ENCODE measurements around the gene DCP2. TPM values are rescaled to one million over a fixed set of nuclear protein-coding genes. Genes with fewer than 3 reads are reported as not detected.

DCP2 gene
- total and polyA plus RNA-seq, 2 donors (not counting 1 experiment from before 2014, with no cell fraction given): 7.9 to 19.5 TPM

DNA sequence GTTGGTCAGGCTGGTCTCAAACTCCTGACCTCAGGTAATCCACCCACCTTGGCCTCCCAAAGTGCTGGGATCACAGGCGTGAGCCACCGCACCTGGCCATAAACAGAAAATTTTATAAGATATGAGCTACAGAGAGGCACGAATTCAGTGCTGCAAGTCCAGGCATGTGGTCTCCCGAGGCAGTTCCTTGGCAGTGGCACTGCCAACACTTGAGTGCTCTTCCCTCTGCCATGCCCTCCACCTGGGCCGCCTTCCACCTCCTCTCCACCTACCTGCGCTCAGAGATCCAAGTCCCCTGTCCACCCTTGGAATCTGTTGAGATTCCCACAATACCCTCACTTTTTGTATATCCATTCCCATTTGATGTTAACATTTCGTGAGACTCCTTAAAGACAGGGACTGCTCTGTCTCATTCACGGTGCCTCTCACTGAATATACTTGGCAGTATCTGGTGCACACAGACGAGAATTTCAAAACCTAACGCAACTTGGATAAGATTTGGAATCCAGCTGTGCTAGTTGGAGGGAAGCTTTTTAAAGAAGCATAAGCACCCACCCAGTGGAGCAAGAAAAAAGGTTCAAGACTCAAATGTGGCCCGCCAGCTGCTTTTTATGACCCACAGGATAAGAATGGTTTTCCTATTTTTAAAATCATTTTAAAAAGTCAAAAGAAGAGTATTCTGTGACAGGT is 68.3 kb downstream of the DCP2 start:
- Histone ChIP-seq H3K79me2 (ENCODE audit: control insufficient read depth, insufficient read depth, low read length) (no peaks in the 10 kb centered on the region), H3K9me3 (ENCODE audit: control insufficient read depth, insufficient read depth, low read depth, low read length) (no peaks in the 10 kb centered on the region), H3K4me2 (ENCODE audit: extremely low read depth, insufficient read depth, low read length) (no peak overlapping the region), H2AFZ (ENCODE audit: low read length) (no peak overlapping the region), H3K27ac (ENCODE audit: insufficient read depth, low read length) (no peak overlapping the region), H3K9ac (ENCODE audit: insufficient read depth, low read length) (no peak overlapping the region), H3K4me3 (replicated peaks in 1 of 4; ENCODE audit: control extremely low read depth in 1 of 4, insufficient read depth in 1 of 4, low read depth in 3 of 4, low read length in 4 of 4) (no peak overlapping the region), H4K20me1 (ENCODE audit: control insufficient read depth, extremely low read depth, insufficient read depth, low read length) (no peaks in the 10 kb centered on the region), H3K4me1 (ENCODE audit: control insufficient read depth, extremely low read depth, insufficient read depth, low read length) (no peaks in the 10 kb centered on the region), H3K27me3 (ENCODE audit: control insufficient read depth, insufficient read depth, low read length) (no peaks in the 10 kb centered on the region), H3K36me3 (ENCODE audit: control insufficient read depth, insufficient read depth, low read length) (no peaks in the 10 kb centered on the region)
- no peak for TF ChIP-seq EZH2 (IDR thresholded peaks at IDR 0.05; ENCODE audit: low read length, missing control alignments)
- TF ChIP-seq, protein P1, sequence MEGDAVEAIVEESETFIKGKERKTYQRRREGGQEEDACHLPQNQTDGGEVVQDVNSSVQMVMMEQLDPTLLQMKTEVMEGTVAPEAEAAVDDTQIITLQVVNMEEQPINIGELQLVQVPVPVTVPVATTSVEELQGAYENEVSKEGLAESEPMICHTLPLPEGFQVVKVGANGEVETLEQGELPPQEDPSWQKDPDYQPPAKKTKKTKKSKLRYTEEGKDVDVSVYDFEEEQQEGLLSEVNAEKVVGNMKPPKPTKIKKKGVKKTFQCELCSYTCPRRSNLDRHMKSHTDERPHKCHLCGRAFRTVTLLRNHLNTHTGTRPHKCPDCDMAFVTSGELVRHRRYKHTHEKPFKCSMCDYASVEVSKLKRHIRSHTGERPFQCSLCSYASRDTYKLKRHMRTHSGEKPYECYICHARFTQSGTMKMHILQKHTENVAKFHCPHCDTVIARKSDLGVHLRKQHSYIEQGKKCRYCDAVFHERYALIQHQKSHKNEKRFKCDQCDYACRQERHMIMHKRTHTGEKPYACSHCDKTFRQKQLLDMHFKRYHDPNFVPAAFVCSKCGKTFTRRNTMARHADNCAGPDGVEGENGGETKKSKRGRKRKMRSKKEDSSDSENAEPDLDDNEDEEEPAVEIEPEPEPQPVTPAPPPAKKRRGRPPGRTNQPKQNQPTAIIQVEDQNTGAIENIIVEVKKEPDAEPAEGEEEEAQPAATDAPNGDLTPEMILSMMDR (conservative IDR thresholded peaks at IDR 0.05 in 1 of 2, IDR thresholded peaks at IDR 0.05 in 1 of 2; ENCODE audit: low read depth in 1 of 2, low read length in 2 of 2): no peak
- DNase-seq (ENCODE audit: low read depth in 2 of 2): no peak

DNA sequence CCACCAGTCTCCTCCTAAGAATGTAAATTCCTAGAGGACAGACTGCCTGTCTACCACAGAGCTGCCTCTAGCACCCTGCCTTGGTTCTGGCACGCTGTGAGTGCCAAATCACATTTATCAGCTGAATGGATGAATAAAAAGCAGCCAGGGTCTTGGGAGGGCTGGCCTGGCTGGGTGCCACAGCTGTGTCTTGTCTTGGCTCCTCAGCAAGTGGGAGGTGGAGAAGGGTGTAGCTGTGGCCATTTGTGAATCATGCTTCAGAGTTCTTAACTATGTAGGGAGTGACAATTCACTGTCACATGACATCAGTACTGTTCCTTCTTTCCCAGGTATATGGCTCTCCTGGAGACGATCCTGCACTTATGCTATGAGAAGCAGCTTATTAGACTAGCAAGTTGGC is 70.6 kb downstream of the DCP2 start:
- Histone ChIP-seq H3K9me3 (ENCODE audit: control insufficient read depth, insufficient read depth, low read depth, low read length) (no peaks in the 10 kb centered on the region), H3K4me3 (replicated peaks in 1 of 4; ENCODE audit: control extremely low read depth in 1 of 4, insufficient read depth in 1 of 4, low read depth in 3 of 4, low read length in 4 of 4) (no peak overlapping the region), H3K27me3 (ENCODE audit: control insufficient read depth, insufficient read depth, low read length) (no peaks in the 10 kb centered on the region), H4K20me1 (ENCODE audit: control insufficient read depth, extremely low read depth, insufficient read depth, low read length) (no peaks in the 10 kb centered on the region), H3K4me2 (ENCODE audit: extremely low read depth, insufficient read depth, low read length) (no peak overlapping the region), H2AFZ (ENCODE audit: low read length) (no peak overlapping the region), H3K4me1 (ENCODE audit: control insufficient read depth, extremely low read depth, insufficient read depth, low read length) (peaks cover 9% of the 10 kb centered on the region), H3K36me3 (ENCODE audit: control insufficient read depth, insufficient read depth, low read length) (no peaks in the 10 kb centered on the region), H3K9ac (ENCODE audit: insufficient read depth, low read length) (no peak overlapping the region), H3K27ac (ENCODE audit: insufficient read depth, low read length) (no peak overlapping the region), H3K79me2 (ENCODE audit: control insufficient read depth, insufficient read depth, low read length) (no peaks in the 10 kb centered on the region)
- TF ChIP-seq, protein P1 (conservative IDR thresholded peaks at IDR 0.05 in 1 of 2, IDR thresholded peaks at IDR 0.05 in 1 of 2; ENCODE audit: low read depth in 1 of 2, low read length in 2 of 2): no peak
- TF ChIP-seq EZH2 (IDR thresholded peaks at IDR 0.05; ENCODE audit: low read length, missing control alignments): no peak
- DNase-seq (ENCODE audit: low read depth in 2 of 2): peak in 1 of 2 donors; percentile 84

DNA sequence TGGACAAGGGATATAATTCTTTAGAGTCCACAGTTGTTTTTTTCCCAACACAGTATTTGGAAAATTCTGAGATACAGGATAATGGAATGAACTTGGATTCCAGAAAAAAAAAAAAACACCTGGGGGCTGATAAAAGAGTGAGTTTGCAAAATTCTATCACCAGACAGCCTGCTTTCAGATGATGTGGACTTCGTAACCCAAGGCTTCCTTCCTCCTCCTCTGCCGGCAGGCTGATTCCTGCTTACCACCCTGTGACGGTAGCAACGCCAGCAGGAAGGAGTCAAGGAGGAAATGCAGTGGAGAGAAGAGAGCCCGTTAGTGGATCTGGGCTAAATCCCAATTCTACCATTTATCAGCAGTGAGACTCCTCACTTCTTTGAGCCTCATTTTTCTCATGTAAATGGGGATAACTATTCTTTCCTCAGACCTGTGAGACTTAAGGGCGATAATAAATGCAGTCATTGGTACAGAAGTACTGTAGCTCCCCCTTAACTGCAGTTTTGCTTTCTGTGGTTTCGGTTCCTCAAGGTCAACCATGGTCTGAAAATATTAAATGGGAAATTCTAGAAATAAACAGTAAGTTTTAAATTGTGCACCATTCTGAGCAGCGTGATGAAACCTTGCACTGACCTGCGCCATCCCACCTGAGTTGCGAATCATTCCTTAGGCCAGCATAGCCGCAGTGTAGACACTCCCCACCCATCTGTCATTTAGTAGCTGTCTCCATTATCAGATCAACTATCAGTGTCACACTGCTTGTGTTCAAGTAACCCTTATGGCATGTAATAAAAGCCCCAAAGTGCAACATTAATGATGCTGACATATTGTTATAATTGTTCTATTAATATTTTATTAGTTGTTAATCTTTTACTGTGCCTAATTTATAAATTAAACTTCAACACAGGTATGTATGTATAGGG is 71.4 kb downstream of the DCP2 start:
- no peak for DNase-seq (ENCODE audit: low read depth in 2 of 2)

More for the DNA sequence above, 71.4 kb downstream of the DCP2 start:
- no peaks in the 10 kb centered on the region for H3K9me3 ChIP-seq (ENCODE audit: control insufficient read depth, insufficient read depth, low read depth, low read length)
- TF ChIP-seq, protein P1 (conservative IDR thresholded peaks at IDR 0.05 in 1 of 2, IDR thresholded peaks at IDR 0.05 in 1 of 2; ENCODE audit: low read depth in 1 of 2, low read length in 2 of 2): no peak
- TF ChIP-seq EZH2 (IDR thresholded peaks at IDR 0.05; ENCODE audit: low read length, missing control alignments): no peak
- no peak overlapping the region for H3K4me2 ChIP-seq (ENCODE audit: extremely low read depth, insufficient read depth, low read length)
- H4K20me1 ChIP-seq (ENCODE audit: control insufficient read depth, extremely low read depth, insufficient read depth, low read length): no peaks in the 10 kb centered on the region
- no peaks in the 10 kb centered on the region for H3K79me2 ChIP-seq (ENCODE audit: control insufficient read depth, insufficient read depth, low read length)
- H3K4me1 ChIP-seq (ENCODE audit: control insufficient read depth, extremely low read depth, insufficient read depth, low read length): peaks cover 13% of the 10 kb centered on the region
- H3K36me3 ChIP-seq (ENCODE audit: control insufficient read depth, insufficient read depth, low read length): no peaks in the 10 kb centered on the region
- no peak overlapping the region for H3K4me3 ChIP-seq (replicated peaks in 1 of 4; ENCODE audit: control extremely low read depth in 1 of 4, insufficient read depth in 1 of 4, low read depth in 3 of 4, low read length in 4 of 4)
- H3K27me3 ChIP-seq (ENCODE audit: control insufficient read depth, insufficient read depth, low read length): no peaks in the 10 kb centered on the region
- no peak overlapping the region for H2AFZ ChIP-seq (ENCODE audit: low read length)
- H3K27ac ChIP-seq (ENCODE audit: insufficient read depth, low read length): no peak overlapping the region
- no peak overlapping the region for H3K9ac ChIP-seq (ENCODE audit: insufficient read depth, low read length)

Data from fibroblast of lung (primary cell).